Lower lobe of right lung (tissue), 2 donors: ENCODE measurements around the gene SLC38A1. TPM values are rescaled to one million over a fixed set of nuclear protein-coding genes. Genes with fewer than 3 reads are reported as not detected.

ENCODE experiments used
- ATAC-seq, 2 donors: fragments of 200-7000 bp; cut with Tn5 transposase; one replicate each; pipeline ENCODE4 v1.9.1; 2020 to 2022; ENCODE audit warnings: mild to moderate bottlenecking in 2 of 2, moderate library complexity in 2 of 2
- DNase-seq: peaks from one replicate; pipeline ENCODE4 v3.0.0-alpha.2; 2020
- H3K27ac ChIP-seq: fragments of 200-600 bp; one replicate; pipeline ENCODE4 v1.8.0; 2022
- H3K27me3 ChIP-seq: fragments of 200-600 bp; one replicate; pipeline ENCODE4 v1.8.0; 2022; ENCODE audit warnings: low read depth
- H3K36me3 ChIP-seq: fragments of 200-600 bp; one replicate; pipeline ENCODE4 v1.8.0; 2022; ENCODE audit warnings: mild to moderate bottlenecking
- H3K4me1 ChIP-seq: fragments of 200-600 bp; one replicate; pipeline ENCODE4 v1.8.0; 2022
- H3K4me3 ChIP-seq: fragments of 200-600 bp; one replicate; pipeline ENCODE4 v1.8.0; 2022; ENCODE audit warnings: mild to moderate bottlenecking
- H3K9me3 ChIP-seq: fragments of 200-600 bp; one replicate; pipeline ENCODE4 v1.8.0; 2022
- intact Hi-C: fragments of 100-400 bp; cut with DNase I; formaldehyde crosslinking; loops from one replicate; pipeline ENCODE4 v1.11.0; 2022
- total RNA-seq: library from RNA; stranded (reverse); fragmentation: NEBNext Ultra II Directional; extraction: Animal tissue kit (Norgen Biotek cat#: 25700); gene quantifications from one replicate; pipeline ENCODE4 v1.2.1, GENCODE V29; 2021
- TF ChIP-seq, protein P1 (sequence below): fragments of 200-600 bp; IDR thresholded peaks from one replicate; pipeline ENCODE4 v1.8.0; 2022; ENCODE audit warnings: antibody characterized with exemption, mild to moderate bottlenecking
- donor health status: DM: no; HTN: yes; CAD: no; lungs with severe emphysema.

Gene SLC38A1
- total RNA-seq, 1 donor from 2014 or later = 45.8 TPM

DNA sequence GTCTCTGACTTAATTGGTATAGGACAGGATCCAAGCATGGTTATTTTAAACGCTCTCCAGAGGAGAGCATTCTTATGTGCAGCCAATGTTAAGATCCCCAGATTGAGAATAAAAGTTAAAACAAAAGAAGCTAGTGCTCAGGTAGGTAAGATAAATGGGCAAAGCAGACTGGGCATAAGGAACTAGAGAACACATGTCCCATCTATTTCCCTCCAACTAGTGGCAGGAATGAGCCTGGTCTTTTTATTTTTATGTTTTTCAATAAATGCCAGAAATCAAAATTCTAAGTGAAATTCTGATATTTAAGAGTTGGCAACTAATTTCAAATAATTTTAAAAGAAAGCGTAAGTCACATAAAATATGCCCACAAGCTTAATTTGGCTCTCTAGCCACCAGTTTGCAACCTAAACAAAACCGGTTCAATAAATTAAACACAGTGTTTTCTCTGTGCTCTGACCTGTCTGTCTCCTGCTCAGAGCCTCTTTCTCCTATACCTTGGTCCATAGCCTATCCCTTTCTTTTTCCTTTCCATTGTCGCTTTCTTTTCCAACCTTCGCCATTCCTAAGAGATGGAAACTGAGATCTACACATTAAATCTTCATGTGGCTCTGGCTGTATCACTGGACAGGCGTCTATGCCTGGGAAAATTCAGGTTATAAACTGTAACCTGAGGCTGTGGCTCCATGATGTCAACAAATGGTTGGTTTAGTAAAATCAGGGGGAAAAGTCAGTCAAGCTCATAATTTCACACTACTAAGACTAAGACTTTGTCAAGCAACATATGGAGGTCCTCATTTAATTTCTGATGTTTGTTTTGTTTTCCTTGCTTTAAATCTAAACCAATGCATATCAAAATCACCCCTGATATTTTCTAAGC is 5.5 kb downstream of the SLC38A1 start:
- Histone ChIP-seq H3K27me3 (peaks cover 18% of the 10 kb centered on the region), H3K27ac (no peak overlapping the region), H3K4me3 (no peak overlapping the region), H3K9me3 (no peaks in the 10 kb centered on the region), H3K4me1 (peaks cover 32% of the 10 kb centered on the region), H3K36me3 (no peaks in the 10 kb centered on the region)
- TF ChIP-seq, protein P1, sequence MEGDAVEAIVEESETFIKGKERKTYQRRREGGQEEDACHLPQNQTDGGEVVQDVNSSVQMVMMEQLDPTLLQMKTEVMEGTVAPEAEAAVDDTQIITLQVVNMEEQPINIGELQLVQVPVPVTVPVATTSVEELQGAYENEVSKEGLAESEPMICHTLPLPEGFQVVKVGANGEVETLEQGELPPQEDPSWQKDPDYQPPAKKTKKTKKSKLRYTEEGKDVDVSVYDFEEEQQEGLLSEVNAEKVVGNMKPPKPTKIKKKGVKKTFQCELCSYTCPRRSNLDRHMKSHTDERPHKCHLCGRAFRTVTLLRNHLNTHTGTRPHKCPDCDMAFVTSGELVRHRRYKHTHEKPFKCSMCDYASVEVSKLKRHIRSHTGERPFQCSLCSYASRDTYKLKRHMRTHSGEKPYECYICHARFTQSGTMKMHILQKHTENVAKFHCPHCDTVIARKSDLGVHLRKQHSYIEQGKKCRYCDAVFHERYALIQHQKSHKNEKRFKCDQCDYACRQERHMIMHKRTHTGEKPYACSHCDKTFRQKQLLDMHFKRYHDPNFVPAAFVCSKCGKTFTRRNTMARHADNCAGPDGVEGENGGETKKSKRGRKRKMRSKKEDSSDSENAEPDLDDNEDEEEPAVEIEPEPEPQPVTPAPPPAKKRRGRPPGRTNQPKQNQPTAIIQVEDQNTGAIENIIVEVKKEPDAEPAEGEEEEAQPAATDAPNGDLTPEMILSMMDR = no peak
- intact Hi-C loops = no loop called here
- no peak for ATAC-seq
- DNase-seq = no peak

DNA sequence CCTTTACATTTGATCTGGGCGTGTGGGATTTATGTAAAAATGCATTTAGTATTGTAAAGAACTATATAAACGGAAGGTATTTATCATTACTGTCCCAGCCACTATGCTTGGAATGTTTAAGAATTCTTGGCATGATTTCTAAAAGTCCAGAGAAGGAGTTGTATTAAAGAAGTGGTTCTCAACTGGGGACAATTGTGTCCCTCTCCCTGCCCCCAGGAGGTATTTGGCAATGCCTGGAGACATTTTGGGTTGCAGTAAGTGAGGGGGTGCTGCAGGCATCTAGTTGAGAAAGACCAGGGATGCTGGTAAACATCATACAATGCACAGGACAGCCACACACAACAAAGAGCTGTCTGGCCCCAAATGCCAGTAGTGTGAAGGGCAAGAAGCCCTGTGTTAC is 7.2 kb downstream of the SLC38A1 start:
- intact Hi-C loops = no loop called here
- H3K27ac ChIP-seq = no peak overlapping the region
- H3K27me3 ChIP-seq = peaks cover under 1% of the 10 kb centered on the region
- ATAC-seq = no peak
- no peaks in the 10 kb centered on the region for H3K9me3 ChIP-seq
- H3K4me1 ChIP-seq = peaks cover 18% of the 10 kb centered on the region
- no peak for DNase-seq
- TF ChIP-seq, protein P1 = no peak
- H3K4me3 ChIP-seq = no peak overlapping the region
- H3K36me3 ChIP-seq = no peaks in the 10 kb centered on the region

DNA sequence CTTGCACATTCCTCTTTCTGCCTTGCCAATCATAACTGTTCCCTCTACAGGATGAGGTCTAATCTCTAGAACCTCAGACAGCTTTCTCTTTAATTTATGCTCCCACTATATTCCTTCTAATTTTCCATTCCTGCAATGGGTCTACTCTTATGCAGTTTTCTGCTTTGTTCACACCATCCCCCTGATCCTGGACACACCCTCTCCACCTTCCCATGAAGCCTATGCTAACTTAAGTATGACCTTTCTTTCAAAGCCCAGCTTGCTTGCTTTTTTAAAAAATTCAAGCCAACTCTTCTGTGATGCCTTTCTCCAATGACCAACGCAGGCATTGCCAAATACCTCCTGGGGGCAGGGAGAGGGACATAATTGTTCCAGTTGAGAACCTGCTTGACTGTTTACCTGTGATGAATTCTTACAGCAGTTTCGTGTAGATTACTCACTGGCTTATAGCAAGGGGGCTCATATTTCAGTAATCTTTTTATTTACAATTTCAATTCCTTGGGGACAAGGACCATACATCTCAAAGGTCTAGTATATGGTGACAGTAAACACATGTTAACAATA is 7.8 kb downstream of the SLC38A1 start:
- Histone ChIP-seq H3K9me3 (no peaks in the 10 kb centered on the region), H3K4me3 (no peak overlapping the region), H3K27me3 (no peaks in the 10 kb centered on the region), H3K27ac (no peak overlapping the region), H3K36me3 (no peaks in the 10 kb centered on the region), H3K4me1 (peaks cover 11% of the 10 kb centered on the region)
- ATAC-seq (peak in 1 of 2 donors; percentile 52), DNase-seq (no peak)
- TF ChIP-seq, protein P1 = no peak
- intact Hi-C loops = no loop called here

DNA sequence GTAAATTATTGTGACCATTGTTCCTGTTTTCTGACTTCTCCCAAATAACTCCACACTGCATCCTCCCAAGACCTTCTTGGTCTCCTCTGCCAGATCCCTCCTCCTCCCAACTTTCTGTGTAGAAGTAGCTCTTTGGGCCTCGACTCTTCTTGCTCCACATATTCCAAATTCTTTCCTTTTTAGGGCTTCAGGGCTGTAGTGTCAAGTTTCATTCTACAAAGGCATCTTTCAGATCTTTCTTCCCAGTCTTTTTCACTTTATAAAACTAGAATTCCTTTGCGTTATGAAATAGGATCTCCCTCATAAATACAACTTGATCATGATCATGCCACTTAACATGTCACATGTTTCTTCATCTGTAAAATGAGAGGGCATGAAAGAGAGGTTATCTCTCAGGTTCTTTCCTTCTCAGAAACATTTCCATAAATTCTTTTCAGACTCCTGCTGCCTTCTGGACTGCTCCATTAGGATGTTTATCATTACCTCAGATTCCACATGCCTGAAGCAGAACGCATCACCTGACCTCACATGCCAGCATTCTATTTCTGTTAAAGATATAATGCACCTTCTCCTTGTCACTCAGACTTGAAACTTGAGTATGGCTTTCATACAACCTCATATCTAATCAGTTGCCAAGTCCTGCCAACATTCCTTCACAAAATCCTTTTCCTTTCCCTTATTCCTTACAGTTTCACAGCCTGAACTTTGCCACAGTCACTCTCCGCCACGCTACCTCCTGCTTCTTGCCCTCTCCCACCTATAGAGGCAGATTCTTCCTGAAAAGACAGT is 8.5 kb downstream of the SLC38A1 start:
- H3K36me3 ChIP-seq = no peaks in the 10 kb centered on the region
- no peaks in the 10 kb centered on the region for H3K9me3 ChIP-seq
- DNase-seq = no peak
- intact Hi-C loops = no loop called here
- no peak overlapping the region for H3K27ac ChIP-seq
- H3K27me3 ChIP-seq = no peaks in the 10 kb centered on the region
- H3K4me3 ChIP-seq = no peak overlapping the region
- no peak for ATAC-seq
- H3K4me1 ChIP-seq = peaks cover 10% of the 10 kb centered on the region
- TF ChIP-seq, protein P1 = no peak

DNA sequence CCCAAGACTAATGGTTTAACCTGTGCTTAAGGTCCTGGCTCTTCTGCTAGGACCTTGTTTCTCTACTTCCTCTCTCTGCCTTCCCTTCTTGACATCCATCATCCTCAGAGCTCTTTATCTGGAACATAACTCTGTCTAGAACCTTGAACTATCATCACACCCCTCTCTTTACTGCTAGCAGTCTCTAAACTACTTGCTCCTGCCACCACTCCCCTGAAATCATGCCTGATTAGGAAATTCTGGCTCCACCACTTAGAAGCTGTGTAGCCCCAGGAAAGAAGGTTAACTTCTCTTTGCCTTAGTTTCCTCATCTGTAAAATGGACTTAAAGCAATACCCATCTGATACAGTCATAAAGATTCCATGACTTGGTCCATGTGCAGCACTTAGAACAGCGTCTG is 9.1 kb downstream of the SLC38A1 start:
- no peaks in the 10 kb centered on the region for H3K27me3 ChIP-seq
- intact Hi-C loops = no loop called here
- ATAC-seq = no peak
- TF ChIP-seq, protein P1 = no peak
- no peaks in the 10 kb centered on the region for H3K9me3 ChIP-seq
- peaks cover 6% of the 10 kb centered on the region for H3K4me1 ChIP-seq
- no peak overlapping the region for H3K27ac ChIP-seq
- no peak for DNase-seq
- no peaks in the 10 kb centered on the region for H3K36me3 ChIP-seq
- H3K4me3 ChIP-seq = no peak overlapping the region
